ENCODE data around the gene TOGARAM1.

TOGARAM1 gene

GRCh38 chr14:45094275-45094674, 132.3 kb downstream of the TOGARAM1 start:
- no peak for DNase-seq (ENCODE audit: low read depth in 3 of 3)

- DNase-seq (ENCODE audit: low read depth in 3 of 3) = no peak
Observed at GRCh38 chr14:45095143-45095542, 133.2 kb downstream of the TOGARAM1 start.

GRCh38 chr14:45096218-45096617, 134.2 kb downstream of the TOGARAM1 start:
- DNase-seq (ENCODE audit: low read depth in 3 of 3) = no peak

GRCh38 chr14:45103806-45104205, 141.8 kb downstream of the TOGARAM1 start:
- no peak for DNase-seq (ENCODE audit: low read depth in 3 of 3)

- no peak for DNase-seq (ENCODE audit: low read depth in 3 of 3)
Observed at GRCh38 chr14:45104561-45104960, 142.6 kb downstream of the TOGARAM1 start.

- DNase-seq (ENCODE audit: low read depth in 3 of 3) = no peak
Observed at GRCh38 chr14:45112896-45113781, 151.1 kb downstream of the TOGARAM1 start.

- DNase-seq (ENCODE audit: low read depth in 3 of 3) = no peak
Observed at GRCh38 chr14:45114327-45114726, 152.3 kb downstream of the TOGARAM1 start.

- no peak for DNase-seq (ENCODE audit: low read depth in 3 of 3)
Observed at GRCh38 chr14:45118594-45118993, 156.6 kb downstream of the TOGARAM1 start.

GRCh38 chr14:45120096-45120495, 158.1 kb downstream of the TOGARAM1 start:
- no peak for DNase-seq (ENCODE audit: low read depth in 3 of 3)

- DNase-seq (ENCODE audit: low read depth in 3 of 3) = no peak
Observed at GRCh38 chr14:45123271-45123670, 161.3 kb downstream of the TOGARAM1 start.
